Spleen (tissue), 11 donors: ENCODE results near the gene TMEM174. TPM values are rescaled to one million over a fixed set of nuclear protein-coding genes. Genes with fewer than 3 reads are reported as not detected.

Experiments used
- DNase-seq: peaks from one replicate; pipeline ENCODE4 v3.0.0-alpha.2; 2020
- H3K27ac ChIP-seq, 8 donors: fragments of 200-600 bp; sonication (generic) in 7 of 8; 1 replicate in 4 of 8; 2 replicates in 4 of 8; pipeline versions ENCODE4 v1.5.0 to v1.8.0; 2016 to 2021; ENCODE audit warnings: inconsistent platforms in 4 of 8, mild to moderate bottlenecking in 4 of 8, moderate library complexity in 1 of 8
- H3K27me3 ChIP-seq, 7 donors: fragments of 200-600 bp; sonication (generic) in 6 of 7; replicated peaks in 1 of 7; 1 replicate in 4 of 7; 2 replicates in 3 of 7; pipeline versions ENCODE4 v1.5.0 to v1.8.0; 2016 to 2021; ENCODE audit warnings: inconsistent platforms in 3 of 7, mild to moderate bottlenecking in 1 of 7
- H3K36me3 ChIP-seq, 6 donors: fragments of 200-600 bp; sonication (generic) in 5 of 6; 1 replicate in 4 of 6; 2 replicates in 2 of 6; pipeline versions ENCODE4 v1.5.0 to v1.8.0; 2016 to 2021; ENCODE audit warnings: inconsistent platforms in 2 of 6
- H3K4me1 ChIP-seq, 6 donors: fragments of 200-600 bp; sonication (generic) in 5 of 6; 1 replicate in 3 of 6; 2 replicates in 3 of 6; pipeline versions ENCODE4 v1.5.0 to v1.8.0; 2016 to 2021; ENCODE audit warnings: inconsistent platforms in 3 of 6
- H3K4me3 ChIP-seq, 8 donors: fragments of 200-600 bp; sonication (generic) in 7 of 8; 1 replicate in 4 of 8; 2 replicates in 4 of 8; pipeline versions ENCODE4 v1.5.0 to v1.8.0; 2016 to 2021; ENCODE audit warnings: inconsistent platforms in 4 of 8, mild to moderate bottlenecking in 4 of 8, moderate library complexity in 2 of 8
- H3K9me3 ChIP-seq, 8 donors: fragments of 200-600 bp; sonication (generic) in 7 of 8; 1 replicate in 4 of 8; 2 replicates in 4 of 8; pipeline versions ENCODE4 v1.5.0 to v1.8.0; 2016 to 2021; ENCODE audit warnings: inconsistent platforms in 4 of 8
- CTCF ChIP-seq, 11 experiments: fragments of 200-600 bp in 7 of 11; fragments of 450-650 bp in 4 of 11; sonication (generic) in 4 of 11; IDR thresholded peaks in 8 of 11; conservative IDR thresholded peaks in 3 of 11; 1 replicate in 7 of 11; 2 replicates in 4 of 11; pipeline versions ENCODE4 v1.4.0 to v1.8.0; 2016 to 2021; ENCODE audit warnings: antibody characterized with exemption in 11 of 11, inconsistent platforms in 4 of 11, mild to moderate bottlenecking in 1 of 11
- POLR2A ChIP-seq, 3 donors: fragments of 450-650 bp; IDR thresholded peaks; one replicate each; pipeline ENCODE4 v1.5.1; 2017; ENCODE audit warnings: antibody characterized with exemption in 3 of 3, mild to moderate bottlenecking in 1 of 3
- POLR2AphosphoS5 ChIP-seq, 3 donors: sonication (generic); formaldehyde crosslinking; IDR thresholded peaks; one replicate each; pipeline ENCODE4 v1.5.1; 2017; ENCODE audit warnings: antibody characterized with exemption in 3 of 3
- WGBS, 5 donors: extraction: QIAGEN DNeasy Blood & Tissue Kit in 3 of 5; methylation state at CpG; one replicate each; pipeline versions ENCODE4 v1.1.5 to v1.1.7; 2013 to 2018; 5-methylcytosine and 5-hydroxymethylcytosine counted together
- intact Hi-C: fragments of 100-400 bp; cut with DNase I; formaldehyde crosslinking; loops from one replicate; pipeline ENCODE4 v1.15.0; 2023; ENCODE audit warnings: low total_unique reads
- polyA plus RNA-seq, 3 donors: library from polyadenylated mRNA; stranded (reverse); fragments of 200-250 nt; gene quantifications; one replicate each; pipeline ENCODE4 v1.2.1, GENCODE V29; 2013
- total RNA-seq, 7 donors: library from RNA; depleted of rRNA in 3 of 7; stranded (reverse); fragments of >200 nt in 3 of 7; fragmentation: NEBNext Ultra II Directional in 4 of 7; extraction: Animal tissue kit (Norgen Biotek cat#: 25700) in 4 of 7; gene quantifications; one replicate each; pipeline versions ENCODE4 v1.1.0 to v1.2.1, GENCODE V29; 2016 to 2021
- donor health status: healthy with polysubstance abuse.
- donor health status: DM: no; HTN: no; CAD: no; lungs with moderate emphysema.
- donor health status: DM: no; HTN: no; CAD: no.
- donor health status: Bipolar disorder and iron deficiency.
- donor health status: healthy.
- donor health status: DM: no; HTN: no; CAD: no.
- donor health status: DM: yes; HTN: yes; CAD: no.

The TMEM174 gene
- total and polyA plus RNA-seq, 10 donors, result not detected

GRCh38 chr5:73149540-73149939 is 23.5 kb upstream of the TMEM174 start:
- peaks cover 0 to 59% (median 0%) of the 10 kb centered on the region in 7 donors for H3K27me3 ChIP-seq
- no peaks in the 10 kb centered on the region for H3K9me3 ChIP-seq
- no peak overlapping the region for H3K27ac ChIP-seq
- H3K4me3 ChIP-seq, result no peak overlapping the region
- no peak for DNase-seq
- H3K36me3 ChIP-seq, result no peaks in the 10 kb centered on the region
- intact Hi-C loops, result no loop called here
- no peak for TF ChIP-seq POLR2A (IDR thresholded peaks at IDR 0.05)
- no peak for TF ChIP-seq POLR2AphosphoS5 (IDR thresholded peaks at IDR 0.05)
- 43 to 84% (median 53%) methylated on average over 3 of the region's 3 CpGs for WGBS, 5 donors
- no peaks in the 10 kb centered on the region for H3K4me1 ChIP-seq

- Histone ChIP-seq H3K9me3 (no peaks in the 10 kb centered on the region), H3K4me1 (no peaks in the 10 kb centered on the region), H3K36me3 (no peaks in the 10 kb centered on the region), H3K27ac (no peak overlapping the region), H3K27me3 (peaks cover 0 to 58% (median 4%) of the 10 kb centered on the region in 7 donors), H3K4me3 (no peak overlapping the region)
- intact Hi-C loops, result no loop called here
- no peak for DNase-seq
- TF ChIP-seq POLR2AphosphoS5 (IDR thresholded peaks at IDR 0.05) (no peak), CTCF (IDR thresholded peaks at IDR 0.05 in 8 of 11, conservative IDR thresholded peaks at IDR 0.05 in 3 of 11) (no peak), POLR2A (IDR thresholded peaks at IDR 0.05) (no peak)
- WGBS, 5 donors, result 63 to 75% (median 72%) methylated on average over 7 of the region's 7 CpGs
Observed at GRCh38 chr5:73150876-73151275, 22.1 kb upstream of the TMEM174 start.

GRCh38 chr5:73151766-73152410 is 21.1 kb upstream of the TMEM174 start:
- no peak overlapping the region for H3K27ac ChIP-seq
- DNase-seq, result no peak
- H3K4me1 ChIP-seq, result no peaks in the 10 kb centered on the region
- peaks cover 0 to 58% (median 4%) of the 10 kb centered on the region in 7 donors for H3K27me3 ChIP-seq
- H3K4me3 ChIP-seq, result no peak overlapping the region
- H3K36me3 ChIP-seq, result no peaks in the 10 kb centered on the region
- H3K9me3 ChIP-seq, result no peaks in the 10 kb centered on the region
- intact Hi-C loops, result no loop called here
- 65 to 87% (median 73%) methylated on average over 5 of the region's 5 CpGs for WGBS, 5 donors
- no peak for TF ChIP-seq CTCF (IDR thresholded peaks at IDR 0.05 in 8 of 11, conservative IDR thresholded peaks at IDR 0.05 in 3 of 11)
- TF ChIP-seq POLR2AphosphoS5 (IDR thresholded peaks at IDR 0.05), result no peak
- no peak for TF ChIP-seq POLR2A (IDR thresholded peaks at IDR 0.05)

- intact Hi-C loops, result no loop called here
- Histone ChIP-seq H3K9me3 (no peaks in the 10 kb centered on the region), H3K27ac (no peak overlapping the region), H3K4me1 (no peaks in the 10 kb centered on the region), H3K27me3 (peaks cover 0 to 61% (median 4%) of the 10 kb centered on the region in 7 donors), H3K4me3 (no peak overlapping the region), H3K36me3 (no peaks in the 10 kb centered on the region)
- 74 to 93% (median 79%) methylated on average over 12 to 14 of the region's 14 CpGs for WGBS, 5 donors
- no peak for DNase-seq
- TF ChIP-seq CTCF (IDR thresholded peaks at IDR 0.05 in 8 of 11, conservative IDR thresholded peaks at IDR 0.05 in 3 of 11) (no peak), POLR2A (IDR thresholded peaks at IDR 0.05) (no peak), POLR2AphosphoS5 (IDR thresholded peaks at IDR 0.05) (no peak)
Observed at GRCh38 chr5:73152411-73153388, 20.3 kb upstream of the TMEM174 start.
